Type B pancreatic cell (in vitro differentiated cells): ENCODE measurements around the gene EBNA1BP2. TPM values are rescaled to one million over a fixed set of nuclear protein-coding genes. Genes with fewer than 3 reads are reported as not detected.

Experiments used
- DNase-seq: peaks from one replicate; pipeline ENCODE4 v3.0.0; 2021; ENCODE audit warnings: mixed read lengths; ENCODE audit not compliant: unreplicated experiment; ENCODE audit errors: extremely low spot score
- H3K27ac Mint-ChIP-seq: 2 replicates; pipeline ENCODE4 v1.8.0; 2021; ENCODE audit warnings: mild to moderate bottlenecking, mixed read lengths
- H3K27me3 Mint-ChIP-seq: 2 replicates; pipeline ENCODE4 v1.8.0; 2021; ENCODE audit warnings: mixed read lengths
- H3K36me3 Mint-ChIP-seq: 2 replicates; pipeline ENCODE4 v1.8.0; 2021; ENCODE audit warnings: mixed read lengths
- H3K4me1 Mint-ChIP-seq: one replicate; pipeline ENCODE4 v1.8.0; 2021; ENCODE audit warnings: mixed read lengths; ENCODE audit not compliant: unreplicated experiment
- H3K4me3 Mint-ChIP-seq: 2 replicates; pipeline ENCODE4 v1.8.0; 2021; ENCODE audit warnings: mild to moderate bottlenecking, mixed read lengths
- H3K9me3 Mint-ChIP-seq: 2 replicates; pipeline ENCODE4 v1.8.0; 2021; ENCODE audit warnings: mixed read lengths
- CTCF ChIP-seq: fragments of 200-600 bp; sonication (generic); conservative IDR thresholded peaks from 2 replicates; pipeline ENCODE4 v1.5.0; 2021; ENCODE audit warnings: antibody characterized with exemption, mild to moderate bottlenecking
- total RNA-seq: library from RNA; stranded (reverse); gene quantifications from 2 replicates; pipeline ENCODE4 v1.2.1, GENCODE V29; 2021; ENCODE audit warnings: low replicate concordance

EBNA1BP2 gene
- total RNA-seq, 1 donor from 2014 or later, result 57.2 TPM

GRCh38 chr1:43188106-43188505 lies 16.0 kb upstream of the EBNA1BP2 start:
- no peak for DNase-seq
- TF ChIP-seq CTCF, result no peak
- H3K36me3 Mint-ChIP-seq, result peaks cover 3% of the 10 kb centered on the region
- H3K27ac Mint-ChIP-seq, result no peak overlapping the region
- H3K9me3 Mint-ChIP-seq, result peaks cover 9% of the 10 kb centered on the region
- no peak overlapping the region for H3K4me3 Mint-ChIP-seq
- no peaks in the 10 kb centered on the region for H3K4me1 Mint-ChIP-seq
- H3K27me3 Mint-ChIP-seq, result no peaks in the 10 kb centered on the region

GRCh38 chr1:43184995-43185394 lies 12.9 kb upstream of the EBNA1BP2 start:
- H3K36me3 Mint-ChIP-seq, result peaks cover 3% of the 10 kb centered on the region
- H3K27ac Mint-ChIP-seq, result no peak overlapping the region
- H3K27me3 Mint-ChIP-seq, result no peaks in the 10 kb centered on the region
- DNase-seq, result no peak
- no peaks in the 10 kb centered on the region for H3K4me1 Mint-ChIP-seq
- TF ChIP-seq CTCF, result no peak
- peaks cover 5% of the 10 kb centered on the region for H3K9me3 Mint-ChIP-seq
- H3K4me3 Mint-ChIP-seq, result no peak overlapping the region

- H3K27me3 Mint-ChIP-seq, result no peaks in the 10 kb centered on the region
- H3K4me3 Mint-ChIP-seq, result no peak overlapping the region
- peaks cover under 1% of the 10 kb centered on the region for H3K9me3 Mint-ChIP-seq
- no peak overlapping the region for H3K27ac Mint-ChIP-seq
- no peaks in the 10 kb centered on the region for H3K4me1 Mint-ChIP-seq
- no peaks in the 10 kb centered on the region for H3K36me3 Mint-ChIP-seq
- TF ChIP-seq CTCF, result no peak
- DNase-seq, result no peak
These were observed 12.3 kb upstream of the EBNA1BP2 start for GRCh38 chr1:43184388-43184787.

- Mint-ChIP-seq H3K4me3 (no peak overlapping the region), H3K36me3 (no peaks in the 10 kb centered on the region), H3K27me3 (peaks cover 27% of the 10 kb centered on the region), H3K9me3 (no peaks in the 10 kb centered on the region), H3K27ac (no peak overlapping the region), H3K4me1 (no peaks in the 10 kb centered on the region)
- no peak for TF ChIP-seq CTCF
- no peak for DNase-seq
These were observed 5.6 kb upstream of the EBNA1BP2 start for GRCh38 chr1:43177691-43178090.

- no peak for DNase-seq
- Mint-ChIP-seq H3K27ac (no peak overlapping the region), H3K4me3 (no peak overlapping the region), H3K4me1 (peaks cover 11% of the 10 kb centered on the region), H3K27me3 (peaks cover 27% of the 10 kb centered on the region), H3K36me3 (peaks cover 9% of the 10 kb centered on the region), H3K9me3 (no peaks in the 10 kb centered on the region)
- TF ChIP-seq CTCF, result no peak
These were observed 2.8 kb upstream of the EBNA1BP2 start for GRCh38 chr1:43174873-43175272.

- no peak for TF ChIP-seq CTCF
- Mint-ChIP-seq H3K4me1 (peaks cover 11% of the 10 kb centered on the region), H3K36me3 (peaks cover 12% of the 10 kb centered on the region), H3K27me3 (peaks cover 21% of the 10 kb centered on the region), H3K27ac (peak overlapping the region; percentile 93), H3K9me3 (no peaks in the 10 kb centered on the region), H3K4me3 (peak overlapping the region; percentile 99)
- peak; percentile 80 for DNase-seq
These were observed 460 bp upstream of the EBNA1BP2 start for GRCh38 chr1:43172527-43172972.
